IPS-18a (cell line): Measurements from ENCODE around the gene LY6G5B.

Experiments
- H3K27ac ChIP-seq: one replicate; pipeline ENCODE4 v1.5.1; 2013; ENCODE audit warnings: low read length
- H3K27me3 ChIP-seq: one replicate; pipeline ENCODE4 v1.6.1; 2013; ENCODE audit warnings: mild to moderate bottlenecking, low read length; ENCODE audit not compliant: control insufficient read depth, insufficient read depth
- H3K36me3 ChIP-seq: one replicate; pipeline ENCODE4 v1.6.1; 2013; ENCODE audit warnings: low read depth, low read length; ENCODE audit not compliant: control insufficient read depth
- H3K4me1 ChIP-seq: one replicate; pipeline ENCODE4 v1.6.1; 2013; ENCODE audit warnings: low read depth, low read length; ENCODE audit not compliant: control insufficient read depth
- H3K4me3 ChIP-seq: one replicate; pipeline ENCODE4 v1.5.1; 2013; ENCODE audit warnings: low read length
- H3K9ac ChIP-seq: one replicate; pipeline ENCODE4 v1.6.1; 2013; ENCODE audit warnings: mild to moderate bottlenecking, low read length, moderate library complexity
- H3K9me3 ChIP-seq: one replicate; pipeline ENCODE4 v1.6.1; 2013; ENCODE audit warnings: low read depth, low read length; ENCODE audit not compliant: control insufficient read depth

The LY6G5B gene

GRCh38 chr6:31689249-31690110, 19.7 kb downstream of the LY6G5B start:
- Histone ChIP-seq H3K27ac (no peak overlapping the region), H3K4me1 (no peaks in the 10 kb centered on the region), H3K36me3 (peaks cover 5% of the 10 kb centered on the region), H3K9me3 (no peaks in the 10 kb centered on the region), H3K4me3 (no peak overlapping the region), H3K27me3 (no peaks in the 10 kb centered on the region), H3K9ac (no peak overlapping the region)

GRCh38 chr6:31690231-31691077, 20.7 kb downstream of the LY6G5B start:
- H3K36me3 ChIP-seq: peaks cover 12% of the 10 kb centered on the region
- H3K4me1 ChIP-seq: no peaks in the 10 kb centered on the region
- H3K27ac ChIP-seq: no peak overlapping the region

GRCh38 chr6:31691078-31691463, 21.3 kb downstream of the LY6G5B start:
- Histone ChIP-seq H3K27ac (no peak overlapping the region), H3K4me1 (no peaks in the 10 kb centered on the region), H3K4me3 (no peak overlapping the region), H3K9ac (no peak overlapping the region), H3K9me3 (no peaks in the 10 kb centered on the region), H3K36me3 (peaks cover 12% of the 10 kb centered on the region), H3K27me3 (no peaks in the 10 kb centered on the region)

More at GRCh38 chr6:31690231-31691077, 20.7 kb downstream of the LY6G5B start:
- H3K9ac ChIP-seq: no peak overlapping the region
- H3K27me3 ChIP-seq: no peaks in the 10 kb centered on the region
- H3K4me3 ChIP-seq: no peak overlapping the region
- no peaks in the 10 kb centered on the region for H3K9me3 ChIP-seq

- H3K27me3 ChIP-seq: no peaks in the 10 kb centered on the region
- H3K4me1 ChIP-seq: no peaks in the 10 kb centered on the region
- no peak overlapping the region for H3K9ac ChIP-seq
- H3K4me3 ChIP-seq: no peak overlapping the region
- no peak overlapping the region for H3K27ac ChIP-seq
- H3K36me3 ChIP-seq: peaks cover 14% of the 10 kb centered on the region
- H3K9me3 ChIP-seq: no peaks in the 10 kb centered on the region
Observed at GRCh38 chr6:31691564-31692108, 21.9 kb downstream of the LY6G5B start.

GRCh38 chr6:31692353-31692752, 22.6 kb downstream of the LY6G5B start:
- H3K4me1 ChIP-seq: no peaks in the 10 kb centered on the region
- peaks cover 16% of the 10 kb centered on the region for H3K36me3 ChIP-seq

GRCh38 chr6:31692886-31693285, 23.1 kb downstream of the LY6G5B start:
- Histone ChIP-seq H3K4me1 (no peaks in the 10 kb centered on the region), H3K9ac (no peak overlapping the region), H3K36me3 (peaks cover 16% of the 10 kb centered on the region), H3K9me3 (no peaks in the 10 kb centered on the region), H3K27me3 (no peaks in the 10 kb centered on the region), H3K27ac (no peak overlapping the region), H3K4me3 (no peak overlapping the region)

More at GRCh38 chr6:31692353-31692752, 22.6 kb downstream of the LY6G5B start:
- Histone ChIP-seq H3K9me3 (no peaks in the 10 kb centered on the region), H3K27me3 (no peaks in the 10 kb centered on the region), H3K9ac (no peak overlapping the region), H3K27ac (no peak overlapping the region), H3K4me3 (no peak overlapping the region)

- no peaks in the 10 kb centered on the region for H3K9me3 ChIP-seq
- H3K4me3 ChIP-seq: no peak overlapping the region
- peaks cover 16% of the 10 kb centered on the region for H3K36me3 ChIP-seq
- H3K27ac ChIP-seq: no peak overlapping the region
- H3K4me1 ChIP-seq: no peaks in the 10 kb centered on the region
- H3K27me3 ChIP-seq: no peaks in the 10 kb centered on the region
- H3K9ac ChIP-seq: no peak overlapping the region
Observed at GRCh38 chr6:31693535-31693934, 23.8 kb downstream of the LY6G5B start.

- peaks cover 13% of the 10 kb centered on the region for H3K36me3 ChIP-seq
- no peaks in the 10 kb centered on the region for H3K27me3 ChIP-seq
- no peak overlapping the region for H3K4me3 ChIP-seq
- no peaks in the 10 kb centered on the region for H3K9me3 ChIP-seq
- no peaks in the 10 kb centered on the region for H3K4me1 ChIP-seq
- no peak overlapping the region for H3K9ac ChIP-seq
- H3K27ac ChIP-seq: no peak overlapping the region
Observed at GRCh38 chr6:31697555-31697954, 27.8 kb downstream of the LY6G5B start.

- Histone ChIP-seq H3K27ac (no peak overlapping the region), H3K27me3 (no peaks in the 10 kb centered on the region), H3K4me1 (no peaks in the 10 kb centered on the region), H3K9ac (no peak overlapping the region), H3K36me3 (peaks cover 4% of the 10 kb centered on the region), H3K4me3 (no peak overlapping the region), H3K9me3 (no peaks in the 10 kb centered on the region)
Observed at GRCh38 chr6:31700740-31701401, 31.1 kb downstream of the LY6G5B start.

- Histone ChIP-seq H3K4me3 (peak overlapping the region; percentile 97), H3K36me3 (no peaks in the 10 kb centered on the region), H3K9me3 (no peaks in the 10 kb centered on the region), H3K27me3 (no peaks in the 10 kb centered on the region), H3K9ac (peak overlapping the region; percentile 91), H3K4me1 (no peaks in the 10 kb centered on the region), H3K27ac (no peak overlapping the region)
Observed at GRCh38 chr6:31701666-31702404, 32.1 kb downstream of the LY6G5B start.
